HK-2 (cell line): ENCODE results near the gene HM13.
"Not testable (repeated sequence)": the region's sequence is repeated elsewhere in the genome, so short reads cannot be mapped to it uniquely, and the experiment has no call there.

ENCODE experiments used
- DNase-seq: peaks from one replicate; pipeline ENCODE4 v3.0.0-alpha.2; 2018; ENCODE audit not compliant: unreplicated experiment

HM13 gene

GRCh38 chr20:31500527-31500926, 13.7 kb upstream of the HM13 start:
- no peak for DNase-seq

- peak; percentile 83 for DNase-seq
These were observed 11.2 kb upstream of the HM13 start for GRCh38 chr20:31502884-31503673.

GRCh38 chr20:31505903-31506302, 8.3 kb upstream of the HM13 start:
- DNase-seq: no peak

GRCh38 chr20:31508517-31509244, 5.6 kb upstream of the HM13 start:
- DNase-seq: no peak

GRCh38 chr20:31515072-31515774, 981 bp downstream of the HM13 start:
- DNase-seq: no peak

GRCh38 chr20:31515775-31516107, 1.5 kb downstream of the HM13 start:
- DNase-seq: no peak

GRCh38 chr20:31516166-31516565, 1.9 kb downstream of the HM13 start:
- DNase-seq: no peak

GRCh38 chr20:31516651-31517050, 2.4 kb downstream of the HM13 start:
- no peak for DNase-seq

- DNase-seq: peak; percentile 73
These were observed 3.1 kb downstream of the HM13 start for GRCh38 chr20:31517373-31517772.

GRCh38 chr20:31521267-31521666, 7.0 kb downstream of the HM13 start:
- DNase-seq: not testable (repeated sequence)

- no peak for DNase-seq
These were observed 8.5 kb downstream of the HM13 start for GRCh38 chr20:31522731-31523130.

- DNase-seq: no peak
These were observed 9.4 kb downstream of the HM13 start for GRCh38 chr20:31523361-31524283.

GRCh38 chr20:31527266-31527665, 13.0 kb downstream of the HM13 start:
- no peak for DNase-seq

GRCh38 chr20:31535298-31535697, 21.1 kb downstream of the HM13 start:
- no peak for DNase-seq

GRCh38 chr20:31536575-31536974, 22.3 kb downstream of the HM13 start:
- no peak for DNase-seq

GRCh38 chr20:31537116-31537871, 23.1 kb downstream of the HM13 start:
- no peak for DNase-seq

GRCh38 chr20:31537890-31538289, 23.6 kb downstream of the HM13 start:
- DNase-seq: no peak

GRCh38 chr20:31538326-31538725, 24.1 kb downstream of the HM13 start:
- no peak for DNase-seq

GRCh38 chr20:31539636-31540035, 25.4 kb downstream of the HM13 start:
- not testable (repeated sequence) for DNase-seq

GRCh38 chr20:31540406-31540805, 26.2 kb downstream of the HM13 start:
- no peak for DNase-seq
